GM19328 (cell line): ENCODE results near the gene RBMS1.
"Not testable (repeated sequence)": the region's sequence is repeated elsewhere in the genome, so short reads cannot be mapped to it uniquely, and the experiment has no call there.

Experiments
- ATAC-seq: cut with Tn5 transposase; IDR thresholded peaks from one replicate; pipeline ENCODE4 v1.9.1; 2021; ENCODE audit warnings: mild to moderate bottlenecking, moderate library complexity; ENCODE audit not compliant: unreplicated experiment

The RBMS1 gene

GRCh38 chr2:160387558-160388262 is 105.9 kb downstream of the RBMS1 start:
- no peak for ATAC-seq

GRCh38 chr2:160384791-160385190 is 108.8 kb downstream of the RBMS1 start:
- no peak for ATAC-seq

- no peak for ATAC-seq
Measured at GRCh38 chr2:160381425-160381951, 112.1 kb downstream of the RBMS1 start.

- ATAC-seq = no peak
Measured at GRCh38 chr2:160380611-160381010, 113.0 kb downstream of the RBMS1 start.

- ATAC-seq = no peak
Measured at GRCh38 chr2:160380000-160380570, 113.5 kb downstream of the RBMS1 start.

GRCh38 chr2:160379399-160379798 is 114.2 kb downstream of the RBMS1 start:
- no peak for ATAC-seq

GRCh38 chr2:160377204-160377995 is 116.2 kb downstream of the RBMS1 start:
- no peak for ATAC-seq

- no peak for ATAC-seq
Measured at GRCh38 chr2:160376576-160376975, 117.0 kb downstream of the RBMS1 start.

- no peak for ATAC-seq
Measured at GRCh38 chr2:160375802-160376469, 117.7 kb downstream of the RBMS1 start.

GRCh38 chr2:160375037-160375436 is 118.6 kb downstream of the RBMS1 start:
- ATAC-seq = no peak

- ATAC-seq = no peak
Measured at GRCh38 chr2:160373666-160374065, 119.9 kb downstream of the RBMS1 start.

- no peak for ATAC-seq
Measured at GRCh38 chr2:160373263-160373662, 120.3 kb downstream of the RBMS1 start.

GRCh38 chr2:160372585-160372984 is 121.0 kb downstream of the RBMS1 start:
- ATAC-seq = no peak

- ATAC-seq = no peak
Measured at GRCh38 chr2:160372010-160372356, 121.6 kb downstream of the RBMS1 start.

GRCh38 chr2:160371251-160372009 is 122.2 kb downstream of the RBMS1 start:
- ATAC-seq = no peak

GRCh38 chr2:160368988-160369930 is 124.3 kb downstream of the RBMS1 start:
- no peak for ATAC-seq

- no peak for ATAC-seq
Measured at GRCh38 chr2:160367887-160368286, 125.7 kb downstream of the RBMS1 start.

- not testable (repeated sequence) for ATAC-seq
Measured at GRCh38 chr2:160367139-160367538, 126.5 kb downstream of the RBMS1 start.

- ATAC-seq = no peak
Measured at GRCh38 chr2:160366474-160366873, 127.1 kb downstream of the RBMS1 start.
